ENCODE results near the gene CTTN. TPM values are rescaled to one million over a fixed set of nuclear protein-coding genes. Genes with fewer than 3 reads are reported as not detected.

CTTN gene
- total RNA-seq, 4 donors from 2014 or later: 179 to 458 (median 200) TPM

DNA sequence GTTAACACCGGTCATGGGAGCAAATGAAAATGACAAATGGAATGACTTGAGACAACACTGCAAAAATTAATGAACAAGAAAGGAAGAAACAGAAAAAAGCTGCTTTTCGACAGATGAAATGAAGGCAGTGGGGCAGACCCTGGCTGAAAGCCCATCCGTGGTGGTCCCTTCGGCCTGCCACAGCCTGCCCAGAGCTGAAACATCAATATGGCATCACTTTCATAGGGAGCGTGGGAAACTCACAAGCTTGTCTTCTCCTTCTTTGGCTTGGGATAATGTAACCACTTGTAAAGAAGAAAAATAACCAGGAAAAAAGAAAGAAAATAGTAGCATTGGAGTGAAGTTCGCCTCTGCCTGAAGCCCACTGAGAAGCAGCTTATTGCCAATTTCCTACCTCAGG lies 78.8 kb downstream of the CTTN start:
- Histone ChIP-seq H3K9me3 (no peaks in the 10 kb centered on the region), H3K27ac (no peak overlapping the region), H3K4me1 (no peaks in the 10 kb centered on the region), H3K4me3 (no peak overlapping the region), H3K36me3 (no peaks in the 10 kb centered on the region), H3K27me3 (peaks cover 3% of the 10 kb centered on the region)
- WGBS: 89% methylated on average over 6 of the region's 6 CpGs
- TF ChIP-seq EP300 (IDR thresholded peaks at IDR 0.05): no peak
- no peak for TF ChIP-seq POLR2AphosphoS5 (IDR thresholded peaks at IDR 0.05)
- TF ChIP-seq, protein P1, sequence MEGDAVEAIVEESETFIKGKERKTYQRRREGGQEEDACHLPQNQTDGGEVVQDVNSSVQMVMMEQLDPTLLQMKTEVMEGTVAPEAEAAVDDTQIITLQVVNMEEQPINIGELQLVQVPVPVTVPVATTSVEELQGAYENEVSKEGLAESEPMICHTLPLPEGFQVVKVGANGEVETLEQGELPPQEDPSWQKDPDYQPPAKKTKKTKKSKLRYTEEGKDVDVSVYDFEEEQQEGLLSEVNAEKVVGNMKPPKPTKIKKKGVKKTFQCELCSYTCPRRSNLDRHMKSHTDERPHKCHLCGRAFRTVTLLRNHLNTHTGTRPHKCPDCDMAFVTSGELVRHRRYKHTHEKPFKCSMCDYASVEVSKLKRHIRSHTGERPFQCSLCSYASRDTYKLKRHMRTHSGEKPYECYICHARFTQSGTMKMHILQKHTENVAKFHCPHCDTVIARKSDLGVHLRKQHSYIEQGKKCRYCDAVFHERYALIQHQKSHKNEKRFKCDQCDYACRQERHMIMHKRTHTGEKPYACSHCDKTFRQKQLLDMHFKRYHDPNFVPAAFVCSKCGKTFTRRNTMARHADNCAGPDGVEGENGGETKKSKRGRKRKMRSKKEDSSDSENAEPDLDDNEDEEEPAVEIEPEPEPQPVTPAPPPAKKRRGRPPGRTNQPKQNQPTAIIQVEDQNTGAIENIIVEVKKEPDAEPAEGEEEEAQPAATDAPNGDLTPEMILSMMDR (IDR thresholded peaks at IDR 0.05): no peak
- no peak for DNase-seq (ENCODE audit: low spot score in 2 of 2)

DNA sequence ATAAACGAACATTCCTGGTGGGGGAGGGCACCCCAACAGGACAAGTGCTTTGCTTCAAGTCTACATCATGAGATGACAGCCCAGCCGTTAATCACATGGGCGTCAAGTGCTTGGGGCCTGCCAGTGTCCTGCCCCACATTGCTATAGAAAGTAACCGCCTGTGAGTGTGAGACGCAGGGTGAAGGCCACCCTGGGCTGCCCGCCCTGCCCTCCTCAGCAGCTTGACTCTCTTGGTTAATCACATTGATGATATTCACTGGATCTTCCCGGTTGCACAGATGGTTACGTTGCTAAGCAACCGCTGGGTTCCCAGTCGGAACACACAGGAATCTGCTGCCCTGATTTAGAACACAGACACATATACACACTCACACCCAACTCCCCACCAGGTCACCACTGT lies 79.3 kb downstream of the CTTN start:
- Histone ChIP-seq H3K9me3 (no peaks in the 10 kb centered on the region), H3K4me1 (no peaks in the 10 kb centered on the region), H3K27ac (no peak overlapping the region), H3K4me3 (no peak overlapping the region), H3K36me3 (no peaks in the 10 kb centered on the region), H3K27me3 (peaks cover 3% of the 10 kb centered on the region)
- TF ChIP-seq POLR2AphosphoS5 (IDR thresholded peaks at IDR 0.05): no peak
- TF ChIP-seq POLR2A (IDR thresholded peaks at IDR 0.05): no peak
- TF ChIP-seq, protein P1 (IDR thresholded peaks at IDR 0.05): no peak
- TF ChIP-seq EP300 (IDR thresholded peaks at IDR 0.05): no peak
- WGBS: 77% methylated on average over 10 of the region's 10 CpGs
- no peak for DNase-seq (ENCODE audit: low spot score in 2 of 2)

DNA sequence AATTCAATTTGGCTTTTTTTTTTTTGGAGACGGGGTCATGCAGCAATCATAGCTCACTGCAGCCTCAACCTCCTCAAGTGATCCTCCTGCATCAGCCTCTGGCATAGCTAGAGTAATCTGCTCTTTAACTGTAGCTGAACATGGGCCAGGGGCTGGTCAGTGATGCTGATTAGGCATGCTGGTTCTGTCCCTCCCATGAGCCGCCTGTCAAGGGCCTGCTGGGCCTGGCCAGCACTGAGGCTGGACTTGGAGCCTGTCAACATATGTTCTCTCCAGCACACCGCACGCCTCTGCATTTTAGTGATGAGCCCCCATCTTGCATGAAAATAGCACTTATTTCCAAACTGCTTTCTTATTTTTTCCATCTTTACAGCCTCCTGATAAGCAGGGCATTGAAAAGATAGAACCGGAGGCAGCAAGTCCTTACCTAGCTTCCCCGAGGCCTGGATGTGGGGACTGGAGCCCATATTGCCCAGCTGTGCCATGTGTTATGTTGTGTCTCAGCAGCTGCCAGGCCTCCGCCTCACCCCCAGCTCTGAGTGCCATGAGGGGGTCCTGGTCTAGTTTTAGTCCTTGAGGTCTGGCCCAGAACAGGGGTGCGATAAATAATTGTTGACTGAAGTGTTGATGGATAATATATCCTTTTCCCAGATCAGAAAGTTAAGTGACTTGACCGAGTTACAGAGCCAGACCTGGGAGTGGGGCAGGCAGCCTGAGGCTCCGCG lies 80.0 kb downstream of the CTTN start:
- no peak for TF ChIP-seq EP300 (IDR thresholded peaks at IDR 0.05)
- TF ChIP-seq POLR2A (IDR thresholded peaks at IDR 0.05): no peak
- TF ChIP-seq, protein P1 (IDR thresholded peaks at IDR 0.05): no peak
- no peak for TF ChIP-seq POLR2AphosphoS5 (IDR thresholded peaks at IDR 0.05)
- DNase-seq (ENCODE audit: low spot score in 2 of 2): no peak
- H3K4me1 ChIP-seq: no peaks in the 10 kb centered on the region
- no peak overlapping the region for H3K27ac ChIP-seq
- H3K36me3 ChIP-seq: no peaks in the 10 kb centered on the region
- H3K4me3 ChIP-seq: no peak overlapping the region
- H3K9me3 ChIP-seq: no peaks in the 10 kb centered on the region
- peaks cover 3% of the 10 kb centered on the region for H3K27me3 ChIP-seq
- WGBS: 92% methylated on average over 11 of the region's 11 CpGs

DNA sequence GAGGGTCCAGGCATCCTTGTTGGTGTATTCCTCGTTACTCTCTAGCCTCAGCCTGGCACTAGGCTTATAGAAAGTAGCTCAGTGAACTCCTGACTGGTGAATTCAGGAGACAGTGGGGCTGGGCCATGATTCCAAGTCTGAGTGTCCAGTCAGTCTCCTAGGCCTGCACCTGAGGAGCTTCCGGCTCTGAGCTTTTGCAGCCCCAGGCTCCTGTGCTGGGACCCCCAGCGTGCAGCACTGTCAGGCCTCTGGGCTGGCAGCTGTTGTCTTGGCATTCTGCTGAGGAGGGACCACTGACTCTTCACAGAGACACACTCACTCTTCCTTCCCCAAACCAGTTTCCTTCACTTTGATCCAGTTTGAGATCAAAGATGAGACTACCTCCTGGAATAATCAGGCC lies 82.4 kb downstream of the CTTN start:
- DNase-seq (ENCODE audit: low spot score in 2 of 2): no peak
- no peaks in the 10 kb centered on the region for H3K9me3 ChIP-seq
- no peaks in the 10 kb centered on the region for H3K27me3 ChIP-seq
- no peak overlapping the region for H3K27ac ChIP-seq
- no peak overlapping the region for H3K4me3 ChIP-seq
- no peaks in the 10 kb centered on the region for H3K36me3 ChIP-seq
- no peaks in the 10 kb centered on the region for H3K4me1 ChIP-seq
- WGBS: 90% methylated on average over 3 of the region's 3 CpGs
- TF ChIP-seq POLR2AphosphoS5 (IDR thresholded peaks at IDR 0.05) (no peak), EP300 (IDR thresholded peaks at IDR 0.05) (no peak), POLR2A (IDR thresholded peaks at IDR 0.05) (no peak)
- TF ChIP-seq, protein P1 (IDR thresholded peaks at IDR 0.05): no peak

DNA sequence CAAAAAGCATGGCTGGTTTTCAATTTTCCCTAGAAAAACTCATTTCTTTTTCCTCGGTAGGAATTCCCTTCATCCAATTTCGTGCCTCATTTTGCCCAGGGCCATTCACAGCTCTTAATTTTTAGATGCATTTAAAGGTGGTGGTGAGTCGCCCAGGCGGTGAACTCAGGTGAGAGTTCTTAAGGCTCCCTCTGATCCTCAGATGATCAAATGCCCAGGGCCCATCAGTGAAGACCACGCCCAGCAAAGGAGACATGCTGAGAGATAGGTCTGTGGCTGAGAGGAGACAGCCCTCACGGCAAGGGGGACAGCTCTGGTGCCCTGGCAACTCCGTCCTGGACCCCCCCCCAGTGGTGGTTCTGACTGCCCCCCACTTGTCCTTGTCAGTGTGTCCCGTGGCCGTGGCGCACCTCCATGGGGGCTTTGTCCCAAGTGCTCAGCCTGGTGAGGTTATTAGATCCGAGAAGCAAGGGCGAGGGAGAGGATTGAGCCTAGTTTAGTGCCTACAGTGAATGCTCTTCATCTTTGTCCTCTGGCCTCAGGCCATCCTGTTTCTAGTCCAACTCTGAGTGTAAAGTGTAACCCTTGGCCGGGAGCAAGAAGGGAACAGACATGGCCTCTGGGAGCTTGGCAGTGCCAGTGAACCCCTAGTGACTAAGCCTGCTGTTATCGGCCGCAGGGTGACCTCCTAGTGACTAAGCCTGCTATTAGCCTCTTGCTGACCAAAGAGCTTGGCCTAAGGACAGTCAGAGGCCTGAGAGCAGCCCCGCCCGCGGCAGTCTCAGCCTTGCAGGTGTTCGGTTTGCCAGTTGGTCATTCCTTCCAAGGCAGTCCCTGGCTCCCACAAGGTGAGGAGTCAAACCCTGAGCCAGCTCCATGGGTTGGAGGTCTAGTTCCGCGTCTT lies 83.5 kb downstream of the CTTN start:
- no peak for DNase-seq (ENCODE audit: low spot score in 2 of 2)
- 85% methylated on average over 9 of the region's 21 CpGs for WGBS

More for the DNA sequence above, 83.5 kb downstream of the CTTN start:
- Histone ChIP-seq H3K27me3 (no peaks in the 10 kb centered on the region), H3K27ac (no peak overlapping the region), H3K4me3 (no peak overlapping the region), H3K36me3 (no peaks in the 10 kb centered on the region), H3K4me1 (no peaks in the 10 kb centered on the region), H3K9me3 (no peaks in the 10 kb centered on the region)
- no peak for TF ChIP-seq POLR2AphosphoS5 (IDR thresholded peaks at IDR 0.05)

Measured in suprapubic skin (tissue), 4 donors.